ENCODE measurements around the gene PPP6R3. TPM values are rescaled to one million over a fixed set of nuclear protein-coding genes. Genes with fewer than 3 reads are reported as not detected.
"Not testable (repeated sequence)": the region's sequence is repeated elsewhere in the genome, so short reads cannot be mapped to it uniquely, and the experiment has no call there.

Gene PPP6R3
- total and polyA plus RNA-seq, 2 of the 13 experiments (the other 11 are each of a cell fraction or from before 2014, with no cell fraction given): 41.2 to 83.4 TPM

DNA sequence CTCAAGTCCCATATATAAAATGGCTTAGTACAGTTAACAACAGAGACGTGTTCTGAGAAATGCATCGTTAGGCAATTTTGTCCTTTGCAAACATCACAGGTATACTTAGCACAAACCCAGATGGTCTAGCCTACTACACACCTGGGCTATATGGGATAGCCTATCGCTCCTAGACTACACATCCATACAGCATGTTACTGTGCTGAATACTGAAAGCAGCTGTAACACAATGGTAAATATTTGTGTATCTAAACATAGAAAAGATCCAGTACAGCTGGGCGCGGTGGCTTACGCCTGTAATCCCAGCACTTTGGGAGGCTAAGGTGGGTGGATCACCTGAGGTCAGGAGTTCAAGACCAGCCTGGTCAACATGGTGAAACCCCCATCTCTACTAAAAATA, 2.2 kb upstream of the PPP6R3 start:
- H3K36me3 ChIP-seq (replicated peaks in 1 of 2; ENCODE audit: control insufficient read depth in 1 of 2, insufficient read depth in 2 of 2, low read length in 2 of 2); intact Hi-C loops (cut with micrococcal nuclease; ENCODE audit: unreplicated experiment); POLR2A ChIA-PET; in situ Hi-C loops (cut with HindIII; ENCODE audit: extremely low pct_ligation_motif_present, low pct_unique_long_range_greater_than_20kb); H3K9me3 ChIP-seq (ENCODE audit: low read length); BruUV-seq (replicated peaks); H3K27me3 ChIP-seq (ENCODE audit: control insufficient read depth in 1 of 2, insufficient read depth in 2 of 2, low read length in 2 of 2); CTCF ChIA-PET (ENCODE audit: low intra/inter-chr PET ratio, low total read pairs); H3K27ac ChIP-seq (ENCODE audit: extremely low read length, insufficient read depth, low read length); ATAC-seq; DNase-seq (ENCODE audit: low spot score); FAIRE-seq: not testable (repeated sequence)
- peak; percentile 79 for TF ChIP-seq ZMYM2 (CRISPR knock-in tag; IDR thresholded peaks at IDR 0.05)
- TF ChIP-seq ATF7-NPFF (CRISPR knock-in tag; IDR thresholded peaks at IDR 0.05; ENCODE audit: low read depth): 0 out of 2 replicates have a peak, but pooled peaks have one; percentile 29
- TF ChIP-seq MAFK (conservative IDR thresholded peaks at IDR 0.05 in 1 of 2, IDR thresholded peaks at IDR 0.05 in 1 of 2; ENCODE audit: low read length in 2 of 2): 0 out of 4 replicates have a peak, but pooled peaks of 1 of the 2 experiments have one; percentile 28
- peak; percentile 70; the same call in 1 of the 2 replicates for TF ChIP-seq ZNF460 (CRISPR knock-in tag; IDR thresholded peaks at IDR 0.05; ENCODE audit: borderline replicate concordance)
- Histone ChIP-seq H3K4me2 (ENCODE audit: low read depth, low read length) (peak overlapping the region; percentile 81), H3K4me3 (replicated peaks in 1 of 3; ENCODE audit: insufficient read depth in 1 of 3, low read depth in 2 of 3, low read length in 3 of 3) (peak overlapping the region; percentile 9 to 61 (median 20); a peak in 3 of 6 replicates), H3K79me2 (ENCODE audit: insufficient read depth, low read length) (peaks cover 24% of the 10 kb centered on the region), H4K20me1 (ENCODE audit: insufficient read depth, low read length) (peaks cover 20% of the 10 kb centered on the region), H3K4me1 (ENCODE audit: insufficient read depth, low read length) (peaks cover 71% of the 10 kb centered on the region), H2AFZ (ENCODE audit: low read length) (peak overlapping the region; percentile 68), H3K9ac (ENCODE audit: insufficient read depth, low read depth, low read length) (peak overlapping the region; percentile 33; the same call in 1 of the 2 replicates)
- WGBS (ENCODE audit: low lambda C conversion rate): 6% methylated on average over 5 of the region's 6 CpGs

DNA sequence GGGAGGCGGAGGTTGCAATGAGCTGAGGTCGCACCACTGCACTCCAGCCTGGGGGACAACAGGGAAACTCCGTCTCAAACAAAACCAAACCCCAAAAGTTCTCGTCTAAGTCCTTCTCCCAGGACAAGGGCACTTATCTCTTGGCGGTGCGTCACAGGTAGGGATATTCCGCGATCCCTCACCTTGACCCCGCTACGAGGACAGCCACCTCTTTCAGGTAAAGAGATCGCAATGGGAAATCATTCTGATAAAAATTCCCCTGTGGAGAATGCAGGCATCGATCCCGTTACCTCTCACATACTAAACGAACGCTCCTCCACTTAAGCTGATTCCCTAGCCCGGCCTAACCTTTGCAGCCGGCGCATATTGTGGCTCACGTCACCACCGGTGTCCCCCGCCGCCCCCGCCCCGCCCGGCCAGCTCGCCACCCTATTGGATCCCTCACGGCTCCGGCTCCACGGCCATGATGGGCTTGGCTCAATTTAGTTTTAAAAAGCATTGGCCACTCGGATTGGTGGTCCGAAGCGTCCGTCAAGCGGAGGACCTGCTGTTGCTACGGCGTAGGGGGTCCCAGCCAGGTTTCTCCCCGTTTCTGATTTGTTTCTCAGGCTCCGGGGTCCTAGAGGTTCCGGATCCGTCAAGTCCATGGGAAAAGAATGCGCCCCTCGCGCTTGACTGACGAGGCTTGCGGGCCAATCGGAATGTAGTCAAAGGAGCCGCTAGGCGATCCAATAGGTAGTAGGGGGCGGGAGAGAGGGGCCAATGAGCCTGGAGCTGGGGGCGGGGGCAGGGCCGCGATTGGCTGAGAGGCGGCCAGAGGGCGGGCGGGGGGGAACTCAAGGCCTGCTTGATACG, 439 bp upstream of the PPP6R3 start:
- Histone ChIP-seq H3K79me2 (ENCODE audit: insufficient read depth, low read length) (peaks cover 41% of the 10 kb centered on the region), H3K27me3 (ENCODE audit: control insufficient read depth in 1 of 2, insufficient read depth in 2 of 2, low read length in 2 of 2) (no peaks in the 10 kb centered on the region; a peak in 1 of 5 replicates), H3K9ac (ENCODE audit: insufficient read depth, low read depth, low read length) (peak overlapping the region; percentile 96), H2AFZ (ENCODE audit: low read length) (peak overlapping the region; percentile 81), H3K4me3 (replicated peaks in 1 of 3; ENCODE audit: insufficient read depth in 1 of 3, low read depth in 2 of 3, low read length in 3 of 3) (peak overlapping the region; percentile 83 to 95 (median 94); a peak in 5 of 6 replicates), H3K4me1 (ENCODE audit: insufficient read depth, low read length) (peaks cover 82% of the 10 kb centered on the region), H4K20me1 (ENCODE audit: insufficient read depth, low read length) (peaks cover 34% of the 10 kb centered on the region), H3K27ac (ENCODE audit: extremely low read length, insufficient read depth, low read length) (peak overlapping the region; percentile 97), H3K36me3 (replicated peaks in 1 of 2; ENCODE audit: control insufficient read depth in 1 of 2, insufficient read depth in 2 of 2, low read length in 2 of 2) (no peaks in the 10 kb centered on the region; a peak in 1 of 5 replicates), H3K4me2 (ENCODE audit: low read depth, low read length) (peak overlapping the region; percentile 81), H3K9me3 (ENCODE audit: low read length) (no peaks in the 10 kb centered on the region)
- TSS peak; percentile 96 for BruUV-seq (replicated peaks)
- intact Hi-C loops (cut with micrococcal nuclease; ENCODE audit: unreplicated experiment): no loop called here
- ChIA-PET CTCF (ENCODE audit: low intra/inter-chr PET ratio, low total read pairs) (no interaction called here), POLR2A (interaction anchor here (0.7 to 1.7 kb wide), 12 partner anchors 8 to 315 kb away, joined by 3 to 10 read pairs (median 4); partner anchors contain the start of gene C11orf24)
- ATAC-seq: peak; percentile 83
- DNase-seq (ENCODE audit: low spot score): peak; percentile 97
- under 1% methylated on average over 22 of the region's 56 CpGs for whole genome bisulfite sequencing (ENCODE audit: low lambda C conversion rate)
- in situ Hi-C loops (cut with HindIII; ENCODE audit: extremely low pct_ligation_motif_present, low pct_unique_long_range_greater_than_20kb): no loop called here
- FAIRE-seq: peak; percentile 60
- TF ChIP-seq BCL3 (CRISPR knock-in tag; IDR thresholded peaks at IDR 0.05) (no peak), ZNF264 (CRISPR knock-in tag; IDR thresholded peaks at IDR 0.05) (0 out of 2 replicates have a peak, but pooled peaks have one; percentile 61), ZBTB4 (CRISPR knock-in tag; IDR thresholded peaks at IDR 0.05; ENCODE audit: borderline replicate concordance) (peak; percentile 31; the same call in 1 of the 2 replicates), POLR2AphosphoS5 (IDR thresholded peaks at IDR 0.05; ENCODE audit: low read depth, low read length) (peak; percentile 40), ONECUT2 (CRISPR knock-in tag; IDR thresholded peaks at IDR 0.05) (peak; percentile 79), ZKSCAN1 (IDR thresholded peaks at IDR 0.05; ENCODE audit: low read length) (no peak), RFXANK (CRISPR knock-in tag; IDR thresholded peaks at IDR 0.05) (0 out of 2 replicates have a peak, but pooled peaks have one; percentile 90)
